MM.1S (cell line): ENCODE data around the gene PPIB.
A peak's percentile ranks its signal among the peaks of the same experiment; 100 is the strongest.

Experiments
- CTCF ChIP-seq: fragments of 300-600 bp; sonication (generic); IDR thresholded peaks from 2 replicates; pipeline ENCODE4 v1.5.1; 2016; ENCODE audit warnings: antibody characterized with exemption, low read length, mixed read lengths
- EZH2 ChIP-seq: fragments of 300-600 bp; sonication (generic); optimal IDR thresholded peaks from 2 replicates; pipeline ENCODE3; 2017; ENCODE audit warnings: low read depth, mild to moderate bottlenecking, antibody characterized with exemption, low read length, mixed read lengths

- peak; percentile 39 for TF ChIP-seq CTCF
- TF ChIP-seq EZH2 = no peak
Measured at GRCh38 chr15:64149424-64149823, 13.4 kb downstream of the PPIB start.
